GM23248 (cell line): Measurements from ENCODE around the gene ATP2B2.

Experiments
- EZH2 ChIP-seq: fragments of 200-600 bp; sonication (generic); IDR thresholded peaks from 2 replicates; pipeline ENCODE4 v1.6.1; 2018; ENCODE audit warnings: antibody characterized with exemption, mild to moderate bottlenecking; ENCODE audit not compliant: insufficient read depth, poor library complexity, severe bottlenecking
- EZH2phosphoT487 ChIP-seq: fragments of 200-600 bp; sonication (generic); IDR thresholded peaks from 2 replicates; pipeline ENCODE4 v1.6.1; 2018; ENCODE audit warnings: antibody characterized with exemption, moderate library complexity, mild to moderate bottlenecking, low read depth; ENCODE audit not compliant: insufficient read depth

- no peak for TF ChIP-seq EZH2
- no peak for TF ChIP-seq EZH2phosphoT487
These were observed 9.8 kb downstream of the ATP2B2 start for GRCh38 chr3:10495614-10496013.
